Measurements from ENCODE around the gene HELZ.

The HELZ gene

DNA sequence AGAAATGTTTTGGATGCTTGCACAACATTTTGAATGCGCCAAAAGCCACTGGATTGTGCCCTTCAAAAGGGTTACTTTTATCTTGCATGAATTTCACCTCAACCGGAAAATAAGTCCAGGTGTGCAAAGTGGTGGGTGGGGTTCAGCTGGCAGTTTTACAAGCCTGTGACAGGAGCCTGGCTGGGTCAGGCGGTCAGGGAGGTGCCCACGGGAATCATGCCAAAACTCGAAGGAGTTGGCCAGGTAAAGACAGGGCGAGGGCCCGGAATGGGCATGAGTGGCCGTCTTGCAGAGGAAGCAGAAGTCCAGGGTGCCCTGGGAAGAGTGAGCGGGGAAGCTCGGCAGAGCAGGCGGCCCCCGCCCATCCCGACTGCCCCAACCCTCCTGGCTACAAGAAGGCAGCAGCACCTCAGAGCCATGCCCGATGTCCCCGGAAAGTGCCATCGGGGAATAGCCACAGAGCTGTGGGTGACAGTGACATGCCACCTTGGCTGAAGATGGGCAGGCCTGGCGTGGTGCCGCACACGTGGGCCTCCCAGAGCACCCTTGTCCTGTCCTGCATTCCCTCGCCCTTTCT is 219.7 kb downstream of the HELZ start:
- DNase-seq (ENCODE audit: low spot score): no peak

- DNase-seq (ENCODE audit: low spot score): no peak
Measured at GRCh38 chr17:67024736-67025135, 220.3 kb downstream of the HELZ start.

DNA sequence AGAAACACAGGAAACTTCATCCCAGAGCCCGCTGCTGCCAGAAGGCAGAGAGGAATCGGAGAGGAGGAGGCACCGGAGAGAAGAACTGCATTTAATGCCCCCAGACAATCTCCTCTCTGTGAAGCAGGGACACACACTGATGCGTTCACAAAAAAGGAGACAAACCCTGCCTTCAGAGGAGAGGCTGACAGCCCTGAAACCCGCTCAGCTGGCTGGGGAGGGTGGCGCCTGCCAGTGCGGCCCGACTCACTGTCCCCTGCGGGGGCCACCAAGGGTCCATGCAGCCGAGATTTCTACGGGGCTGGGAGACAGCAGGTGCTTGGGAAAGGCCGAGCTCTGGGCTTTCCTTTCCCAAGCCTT is 222.6 kb downstream of the HELZ start:
- no peak for DNase-seq (ENCODE audit: low spot score)

DNA sequence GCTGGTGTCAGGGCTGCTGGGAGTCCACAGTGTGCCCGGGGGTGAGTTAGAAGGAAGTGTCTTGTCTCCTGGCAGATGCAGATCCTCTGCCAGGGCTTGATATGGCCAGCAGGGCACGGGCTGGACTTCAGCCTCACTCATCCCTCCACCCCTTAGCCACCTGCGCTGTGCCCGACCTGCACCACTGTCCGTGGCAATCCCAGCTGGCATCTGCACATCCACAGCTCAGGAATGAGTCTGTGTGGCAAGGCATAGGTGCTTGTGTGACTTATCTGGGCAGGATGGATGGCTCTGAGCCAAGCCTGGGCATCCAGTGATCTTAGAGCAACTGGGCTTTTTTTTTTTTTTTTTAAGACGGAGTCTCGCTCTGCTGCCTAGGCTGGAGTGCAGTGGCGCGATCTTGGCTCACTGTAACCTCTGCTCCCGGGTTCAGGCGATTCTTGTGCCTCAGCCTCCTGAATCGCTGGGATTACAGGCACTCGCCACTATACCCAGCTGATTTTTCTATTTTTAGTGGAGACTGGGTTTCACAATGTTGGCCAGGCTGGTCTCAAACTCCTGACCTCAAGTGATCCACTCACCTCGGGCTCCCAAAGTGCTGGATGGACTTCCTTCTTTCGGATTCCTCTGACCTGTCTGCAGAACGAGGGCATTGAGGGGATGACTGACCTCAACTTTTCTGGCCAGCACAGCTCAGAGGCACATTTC is 223.1 kb downstream of the HELZ start:
- DNase-seq (ENCODE audit: low spot score): no peak

GRCh38 chr17:67021196-67021595 is 223.8 kb downstream of the HELZ start:
- no peak for DNase-seq (ENCODE audit: low spot score)
